Type B pancreatic cell (in vitro differentiated cells): Measurements from ENCODE around the gene CEND1. TPM values are rescaled to one million over a fixed set of nuclear protein-coding genes. Genes with fewer than 3 reads are reported as not detected.

ENCODE experiments used
- DNase-seq: peaks from one replicate; pipeline ENCODE4 v3.0.0; 2021; ENCODE audit warnings: mixed read lengths; ENCODE audit not compliant: unreplicated experiment; ENCODE audit errors: extremely low spot score
- H3K27ac Mint-ChIP-seq: 2 replicates; pipeline ENCODE4 v1.8.0; 2021; ENCODE audit warnings: mild to moderate bottlenecking, mixed read lengths
- H3K27me3 Mint-ChIP-seq: 2 replicates; pipeline ENCODE4 v1.8.0; 2021; ENCODE audit warnings: mixed read lengths
- H3K36me3 Mint-ChIP-seq: 2 replicates; pipeline ENCODE4 v1.8.0; 2021; ENCODE audit warnings: mixed read lengths
- H3K4me1 Mint-ChIP-seq: one replicate; pipeline ENCODE4 v1.8.0; 2021; ENCODE audit warnings: mixed read lengths; ENCODE audit not compliant: unreplicated experiment
- H3K4me3 Mint-ChIP-seq: 2 replicates; pipeline ENCODE4 v1.8.0; 2021; ENCODE audit warnings: mild to moderate bottlenecking, mixed read lengths
- H3K9me3 Mint-ChIP-seq: 2 replicates; pipeline ENCODE4 v1.8.0; 2021; ENCODE audit warnings: mixed read lengths
- total RNA-seq: library from RNA; stranded (reverse); gene quantifications from 2 replicates; pipeline ENCODE4 v1.2.1, GENCODE V29; 2021; ENCODE audit warnings: low replicate concordance
- TF ChIP-seq, protein P1 (sequence below): fragments of 200-600 bp; sonication (generic); conservative IDR thresholded peaks from 2 replicates; pipeline ENCODE4 v1.5.0; 2021; ENCODE audit warnings: antibody characterized with exemption, mild to moderate bottlenecking

CEND1 gene
- total RNA-seq, 1 donor from 2014 or later = 0.89 TPM

DNA sequence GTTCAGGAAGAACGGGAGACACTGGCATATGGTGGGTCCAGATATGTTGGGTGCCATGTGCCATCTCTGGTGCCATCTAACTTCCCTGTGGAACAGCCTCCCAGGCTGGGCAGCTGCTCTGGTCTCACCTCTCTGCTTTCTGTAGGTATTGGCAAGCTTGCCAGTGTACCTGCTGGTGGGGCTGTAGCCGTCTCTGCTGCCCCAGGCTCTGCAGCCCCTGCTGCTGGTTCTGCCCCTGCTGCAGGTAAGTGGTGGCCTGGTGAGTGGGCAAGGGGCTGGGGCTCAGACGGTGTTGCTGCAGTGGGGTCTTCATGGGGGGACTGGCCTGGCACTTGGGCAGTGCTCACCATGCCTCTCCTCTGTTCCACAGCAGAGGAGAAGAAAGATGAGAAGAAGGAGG lies 22.5 kb upstream of the CEND1 start:
- H3K27ac Mint-ChIP-seq = no peak overlapping the region
- H3K27me3 Mint-ChIP-seq = no peaks in the 10 kb centered on the region

DNA sequence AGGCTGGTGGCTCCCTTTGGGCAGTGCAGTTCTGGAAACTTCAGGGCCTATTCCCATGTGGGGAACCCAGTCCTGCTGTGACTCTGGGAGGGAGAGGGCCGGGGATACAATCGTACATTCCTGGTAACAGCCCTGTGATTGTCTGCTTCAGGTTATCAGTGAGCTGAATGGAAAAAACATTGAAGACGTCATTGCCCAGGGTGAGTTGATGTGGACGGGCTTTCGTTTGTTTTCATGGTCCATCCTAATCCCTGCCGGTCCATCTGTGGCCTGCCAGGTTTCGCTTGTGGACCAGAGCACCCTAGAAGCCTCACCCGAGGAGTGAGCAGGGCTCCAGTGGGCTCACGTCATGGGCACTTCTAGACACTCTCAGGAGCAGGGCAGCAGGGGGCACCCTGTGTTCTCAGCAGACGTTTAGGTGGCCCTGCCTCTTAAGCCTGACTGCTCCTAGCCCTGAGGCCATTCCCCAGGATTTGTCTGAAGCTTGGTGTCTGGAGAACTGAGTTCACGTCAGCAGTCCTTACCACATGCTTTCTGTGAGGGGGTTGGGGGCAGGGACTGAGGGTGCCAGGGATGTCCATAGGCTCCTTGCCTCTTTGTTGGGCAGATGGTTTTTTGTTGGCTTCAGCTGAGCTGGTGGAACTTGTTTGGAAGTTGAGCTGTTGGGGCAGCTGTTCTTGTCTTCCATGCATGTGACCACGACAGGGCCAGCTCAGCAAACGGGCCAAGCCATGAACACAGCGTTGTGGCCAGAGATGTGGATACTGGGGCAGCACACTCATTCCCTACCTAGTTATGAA lies 21.8 kb upstream of the CEND1 start:
- TF ChIP-seq, protein P1, sequence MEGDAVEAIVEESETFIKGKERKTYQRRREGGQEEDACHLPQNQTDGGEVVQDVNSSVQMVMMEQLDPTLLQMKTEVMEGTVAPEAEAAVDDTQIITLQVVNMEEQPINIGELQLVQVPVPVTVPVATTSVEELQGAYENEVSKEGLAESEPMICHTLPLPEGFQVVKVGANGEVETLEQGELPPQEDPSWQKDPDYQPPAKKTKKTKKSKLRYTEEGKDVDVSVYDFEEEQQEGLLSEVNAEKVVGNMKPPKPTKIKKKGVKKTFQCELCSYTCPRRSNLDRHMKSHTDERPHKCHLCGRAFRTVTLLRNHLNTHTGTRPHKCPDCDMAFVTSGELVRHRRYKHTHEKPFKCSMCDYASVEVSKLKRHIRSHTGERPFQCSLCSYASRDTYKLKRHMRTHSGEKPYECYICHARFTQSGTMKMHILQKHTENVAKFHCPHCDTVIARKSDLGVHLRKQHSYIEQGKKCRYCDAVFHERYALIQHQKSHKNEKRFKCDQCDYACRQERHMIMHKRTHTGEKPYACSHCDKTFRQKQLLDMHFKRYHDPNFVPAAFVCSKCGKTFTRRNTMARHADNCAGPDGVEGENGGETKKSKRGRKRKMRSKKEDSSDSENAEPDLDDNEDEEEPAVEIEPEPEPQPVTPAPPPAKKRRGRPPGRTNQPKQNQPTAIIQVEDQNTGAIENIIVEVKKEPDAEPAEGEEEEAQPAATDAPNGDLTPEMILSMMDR = no peak
- Mint-ChIP-seq H3K4me1 (peaks cover 10% of the 10 kb centered on the region), H3K27ac (peak overlapping the region; percentile 79), H3K4me3 (peak overlapping the region; percentile 95), H3K27me3 (no peaks in the 10 kb centered on the region), H3K9me3 (no peaks in the 10 kb centered on the region), H3K36me3 (no peaks in the 10 kb centered on the region)
- no peak for DNase-seq

More for the DNA sequence above, 22.5 kb upstream of the CEND1 start:
- peak overlapping the region; percentile 95 for H3K4me3 Mint-ChIP-seq
- TF ChIP-seq, protein P1 = no peak
- no peaks in the 10 kb centered on the region for H3K36me3 Mint-ChIP-seq
- DNase-seq = no peak
- H3K4me1 Mint-ChIP-seq = peaks cover 10% of the 10 kb centered on the region
- H3K9me3 Mint-ChIP-seq = no peaks in the 10 kb centered on the region

DNA sequence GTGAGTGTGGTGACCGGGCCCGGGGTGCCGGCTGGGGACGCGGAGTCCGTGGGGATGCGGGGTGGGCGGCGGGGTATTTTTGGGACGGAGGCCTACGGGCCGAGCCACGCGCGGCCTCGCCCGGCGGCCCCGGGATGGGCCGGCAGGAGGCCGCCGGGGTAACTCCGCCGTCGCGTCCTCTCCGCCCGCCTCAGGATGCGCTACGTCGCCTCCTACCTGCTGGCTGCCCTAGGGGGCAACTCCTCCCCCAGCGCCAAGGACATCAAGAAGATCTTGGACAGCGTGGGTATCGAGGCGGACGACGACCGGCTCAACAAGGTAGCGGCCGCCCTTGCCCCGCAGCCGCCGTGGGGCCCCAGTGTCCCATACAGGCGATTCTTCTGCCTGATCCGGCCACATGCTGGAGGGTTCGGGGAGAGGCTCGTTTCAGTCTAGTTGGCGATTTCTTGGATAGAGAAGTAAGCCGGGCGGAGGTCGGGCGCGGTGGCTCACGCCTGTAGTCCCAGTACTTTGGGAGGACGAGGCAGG lies 20.2 kb upstream of the CEND1 start:
- Mint-ChIP-seq H3K27me3 (no peaks in the 10 kb centered on the region), H3K36me3 (no peaks in the 10 kb centered on the region), H3K27ac (peak overlapping the region; percentile 98), H3K4me1 (peaks cover 10% of the 10 kb centered on the region), H3K9me3 (no peaks in the 10 kb centered on the region), H3K4me3 (peak overlapping the region; percentile 95)
- TF ChIP-seq, protein P1 = peak; percentile 36
- no peak for DNase-seq

DNA sequence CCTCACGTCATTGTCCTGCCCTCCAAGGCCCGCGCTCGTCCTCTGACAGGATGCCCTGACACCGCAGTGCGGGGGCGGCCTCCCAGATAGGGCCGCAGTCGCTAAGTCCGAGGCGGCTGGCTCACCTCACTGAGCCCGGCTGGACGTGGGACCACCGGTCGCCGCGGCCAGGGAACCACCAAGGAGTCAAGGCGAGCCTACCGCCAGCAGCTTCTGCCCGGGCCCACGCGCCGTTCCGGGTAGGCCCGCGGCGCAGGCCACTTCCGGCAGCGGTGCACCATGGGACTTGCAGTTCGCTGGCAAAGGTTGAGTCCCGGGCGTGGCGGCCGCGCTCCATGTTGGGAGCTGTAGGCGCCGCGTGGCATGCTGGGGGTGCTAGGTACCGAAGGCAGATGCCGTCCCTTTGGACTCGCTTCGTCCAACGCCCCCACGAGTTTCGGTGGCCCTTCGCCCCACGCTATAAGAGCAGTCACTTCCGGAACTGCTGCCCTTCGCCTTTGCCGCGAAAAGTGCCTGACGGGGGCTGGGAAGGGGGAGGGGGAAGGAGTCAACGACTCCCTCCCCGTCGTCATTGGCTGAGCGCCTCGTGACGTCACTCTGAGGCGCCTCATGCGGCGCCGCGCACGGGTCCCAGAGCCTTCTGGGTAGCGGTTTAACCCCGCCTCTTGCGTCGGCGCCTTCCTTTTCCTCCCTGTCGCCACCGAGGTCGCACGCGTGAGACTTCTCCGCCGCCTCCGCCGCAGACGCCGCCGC lies 19.6 kb upstream of the CEND1 start, which contains the start of gene RPLP2:
RPLP2 (plus strand) TSS at position 681 of the 753 bp plus-strand sequence. CDS start 268 bp downstream, outside the sequence.
- H3K9me3 Mint-ChIP-seq = no peaks in the 10 kb centered on the region
- peaks cover 10% of the 10 kb centered on the region for H3K4me1 Mint-ChIP-seq
- TF ChIP-seq, protein P1 = no peak

DNA sequence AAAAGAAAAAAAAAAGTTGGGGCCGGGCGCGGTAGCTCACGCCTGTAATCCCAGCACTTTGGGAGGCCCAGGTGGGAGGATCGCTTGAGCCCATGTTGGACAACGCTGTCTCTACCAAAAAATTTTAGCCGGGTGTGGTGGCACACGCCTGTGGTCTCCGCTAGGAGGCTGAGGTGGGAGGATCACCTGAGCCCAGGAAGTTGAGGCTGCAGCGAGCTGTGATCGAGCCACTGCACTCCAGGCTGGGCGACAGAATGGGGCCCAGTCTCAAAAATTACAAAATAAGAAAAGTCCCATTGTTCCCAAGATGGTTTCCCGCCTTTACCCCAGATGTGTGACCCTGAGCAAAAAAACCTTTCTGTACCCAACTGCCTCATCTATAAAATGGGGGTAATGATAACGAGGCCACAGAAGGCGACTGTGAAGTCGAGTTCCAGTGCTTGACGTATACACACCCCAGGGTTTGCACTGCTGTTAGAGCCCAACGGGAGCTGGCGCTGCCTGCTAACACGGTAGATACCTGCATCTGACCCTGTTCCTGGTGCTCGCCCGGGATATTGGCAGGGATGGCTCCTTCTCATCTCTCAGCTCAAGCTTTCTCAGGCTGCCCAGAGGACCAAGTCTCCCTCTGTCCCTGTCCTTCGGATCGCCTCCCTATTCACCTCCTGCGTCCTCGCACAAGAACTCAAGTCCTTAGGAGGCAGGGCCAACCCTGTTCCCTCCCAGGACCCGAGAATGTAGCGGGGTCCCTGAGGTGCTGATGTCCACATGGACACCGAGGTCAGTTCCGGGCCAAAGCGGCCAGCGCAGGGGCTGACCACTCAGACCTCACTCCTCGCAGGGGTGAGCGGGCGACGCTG lies 18.8 kb upstream of the CEND1 start:
- Mint-ChIP-seq H3K9me3 (no peaks in the 10 kb centered on the region), H3K4me1 (peaks cover 10% of the 10 kb centered on the region), H3K27me3 (no peaks in the 10 kb centered on the region), H3K27ac (peak overlapping the region; percentile 98), H3K4me3 (peak overlapping the region; percentile 95), H3K36me3 (no peaks in the 10 kb centered on the region)
- DNase-seq = no peak
- TF ChIP-seq, protein P1 = no peak

More for the DNA sequence above, 19.6 kb upstream of the CEND1 start, which contains the start of gene RPLP2:
- Mint-ChIP-seq H3K4me3 (peak within 1 kb of the TSS; percentile 95), H3K27me3 (no peaks in the 10 kb centered on the region), H3K36me3 (no peaks in the 10 kb centered on the region), H3K27ac (peak within 1 kb of the TSS; percentile 98)
- DNase-seq = peak; percentile 98
